COR-L47 (cell line): ENCODE results near the gene TP53INP2.
"Not testable (repeated sequence)": the region's sequence is repeated elsewhere in the genome, so short reads cannot be mapped to it uniquely, and the experiment has no call there.

Experiments
- DNase-seq: peaks from one replicate; lab custom pipeline; 2025; lab: John Stamatoyannopoulos, UW

Gene TP53INP2

DNA sequence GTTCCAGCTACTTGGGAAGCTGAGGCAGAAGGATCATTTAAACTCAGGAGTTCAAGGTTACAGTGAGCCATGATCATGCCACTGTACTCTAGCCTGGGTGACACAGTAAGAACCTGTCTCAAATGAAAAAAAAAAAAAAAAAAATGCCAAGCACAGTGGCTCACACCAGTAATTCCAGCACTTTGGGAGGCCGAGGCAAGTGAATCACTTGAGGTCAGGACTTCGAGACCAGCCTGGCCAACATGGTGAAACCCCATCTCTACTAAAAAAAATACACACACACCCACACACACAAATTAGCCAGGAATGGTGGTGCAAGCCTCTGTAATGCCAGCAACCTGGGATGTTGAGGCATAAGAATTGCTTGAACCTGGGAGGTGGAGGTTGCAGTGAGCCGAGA, 18.4 kb downstream of the TP53INP2 start:
- DNase-seq, result not testable (repeated sequence)

DNA sequence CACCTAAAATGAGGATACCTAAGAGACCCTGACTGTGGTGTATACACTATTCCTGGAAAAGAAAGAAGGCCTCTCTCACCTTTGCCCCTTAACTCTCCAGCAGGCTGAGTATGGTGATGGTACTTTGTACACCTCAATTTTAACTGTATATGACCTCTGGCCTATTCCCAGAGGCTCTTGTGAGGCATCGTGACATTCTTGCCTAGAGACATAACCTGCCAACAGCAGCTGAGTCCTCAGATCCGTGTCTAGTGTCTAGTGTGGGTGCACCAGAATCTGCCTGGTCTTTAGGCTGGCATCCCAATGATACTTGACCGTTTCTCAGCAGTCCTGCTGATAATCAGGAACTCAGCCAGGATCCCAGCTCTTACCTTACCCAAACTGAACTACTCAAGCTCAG, 20.0 kb downstream of the TP53INP2 start:
- DNase-seq, result no peak

DNA sequence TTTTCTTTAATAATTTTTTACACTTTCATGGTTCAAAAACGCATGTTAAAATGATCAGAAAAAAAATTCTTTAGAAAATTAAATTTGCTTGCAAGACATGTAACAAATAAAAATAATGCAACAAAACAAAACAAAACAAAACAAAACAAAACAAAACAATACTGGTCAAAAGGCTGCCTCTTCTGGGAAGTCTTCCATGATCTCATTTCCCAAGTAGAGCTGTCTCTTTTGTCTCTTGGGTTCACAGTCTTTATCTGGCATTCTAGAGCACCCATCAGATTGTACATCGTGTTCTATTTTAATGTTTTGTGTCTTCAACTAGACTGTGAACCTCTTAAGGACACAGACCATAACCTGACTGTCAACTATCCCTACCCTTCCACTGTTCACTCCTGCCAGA, 25.3 kb downstream of the TP53INP2 start:
- DNase-seq, result no peak

GRCh38 chr20:34732523-34732922, 28.4 kb downstream of the TP53INP2 start:
- DNase-seq, result no peak

DNA sequence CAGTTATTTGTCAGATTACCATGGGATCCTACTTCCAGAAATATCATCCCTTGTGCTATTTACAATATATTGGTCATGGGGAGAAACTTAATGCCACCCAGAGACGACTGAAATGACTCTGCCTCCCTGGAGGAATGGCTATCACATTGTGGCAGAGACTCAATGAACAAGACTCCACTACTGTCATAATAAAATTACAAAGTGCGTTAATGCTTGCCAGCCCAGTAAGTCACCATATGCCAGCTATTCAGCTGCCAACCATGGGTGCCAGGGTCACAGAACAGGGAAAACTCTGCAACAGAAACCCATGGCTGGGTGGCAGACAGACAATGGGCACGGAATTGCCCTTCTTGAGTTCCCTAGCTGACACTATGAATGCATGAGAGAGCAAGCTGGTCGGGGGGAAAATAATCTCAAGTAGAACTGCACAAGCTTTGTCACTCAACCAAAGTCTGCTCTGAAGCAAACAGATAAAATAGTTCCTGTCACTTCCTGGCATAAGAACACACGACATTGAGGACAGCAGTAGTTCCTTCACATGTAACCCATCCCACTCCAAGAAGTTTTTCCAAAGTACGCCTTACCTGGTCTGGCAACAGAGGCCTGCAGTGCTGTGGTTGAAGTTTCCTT, 32.1 kb downstream of the TP53INP2 start:
- no peak for DNase-seq

GRCh38 chr20:34743039-34743438, 38.9 kb downstream of the TP53INP2 start:
- no peak for DNase-seq

DNA sequence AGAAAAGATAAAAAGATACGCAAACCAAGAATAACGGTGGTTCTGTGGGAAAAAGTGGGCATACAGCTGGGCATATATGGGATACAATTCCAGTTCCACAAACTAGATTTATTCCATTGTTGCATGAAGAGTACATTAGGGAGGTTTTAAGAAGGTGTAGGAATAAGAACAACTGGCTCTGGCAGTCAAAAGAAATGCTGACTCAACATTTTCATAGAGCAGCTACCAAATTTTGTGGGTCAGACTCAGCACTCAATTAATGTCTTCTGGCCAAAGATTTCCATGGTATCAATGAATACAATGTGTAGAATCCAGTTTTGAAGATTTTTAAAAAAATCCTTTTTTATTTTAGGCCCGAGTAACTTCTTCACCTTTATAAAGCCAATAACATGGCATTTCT, 40.2 kb downstream of the TP53INP2 start:
- DNase-seq, result no peak

GRCh38 chr20:34744847-34745246, 40.7 kb downstream of the TP53INP2 start:
- DNase-seq, result no peak

- DNase-seq, result no peak
Observed at GRCh38 chr20:34746674-34747073, 42.5 kb downstream of the TP53INP2 start.

GRCh38 chr20:34747479-34747878, 43.3 kb downstream of the TP53INP2 start:
- no peak for DNase-seq

GRCh38 chr20:34748709-34749108, 44.6 kb downstream of the TP53INP2 start:
- no peak for DNase-seq

GRCh38 chr20:34750484-34750883, 46.3 kb downstream of the TP53INP2 start:
- no peak for DNase-seq

GRCh38 chr20:34751453-34751852, 47.3 kb downstream of the TP53INP2 start:
- no peak for DNase-seq

DNA sequence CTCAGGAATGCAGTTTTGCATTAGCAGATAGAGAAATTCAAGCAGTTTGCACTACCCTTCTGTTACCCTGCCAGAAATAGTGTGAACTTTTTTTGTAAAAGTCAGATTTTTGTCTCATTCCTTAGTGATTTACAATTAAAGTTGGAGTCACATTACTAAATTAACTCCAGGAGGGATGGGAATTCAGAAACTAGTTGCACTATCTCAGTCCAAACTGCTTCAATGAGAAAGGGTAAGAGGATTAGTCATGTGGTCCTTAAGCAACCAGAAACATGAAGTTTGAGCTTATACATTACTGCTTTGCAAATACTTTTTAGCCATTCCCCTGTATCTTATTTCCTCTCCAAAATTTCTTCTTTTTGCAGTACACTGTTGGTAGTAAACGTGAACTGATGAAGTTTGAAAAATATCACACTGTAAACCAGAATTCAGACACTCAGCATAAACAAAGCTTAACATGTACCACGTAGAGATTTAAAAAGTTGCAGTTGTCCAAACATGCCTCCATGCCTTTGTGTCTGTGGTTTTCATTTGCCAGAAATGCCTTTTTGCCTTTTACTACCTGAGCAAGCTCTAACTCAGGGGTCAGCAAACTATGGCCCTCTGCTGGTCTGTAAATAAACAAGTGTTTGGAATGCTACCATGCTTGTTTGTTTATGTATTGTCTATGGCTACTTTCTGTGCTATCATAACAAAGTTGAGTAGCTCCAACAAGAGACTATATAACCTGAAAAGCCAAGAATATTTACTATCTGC, 49.7 kb downstream of the TP53INP2 start:
- no peak for DNase-seq

GRCh38 chr20:34754611-34755010, 50.5 kb downstream of the TP53INP2 start:
- DNase-seq, result no peak

DNA sequence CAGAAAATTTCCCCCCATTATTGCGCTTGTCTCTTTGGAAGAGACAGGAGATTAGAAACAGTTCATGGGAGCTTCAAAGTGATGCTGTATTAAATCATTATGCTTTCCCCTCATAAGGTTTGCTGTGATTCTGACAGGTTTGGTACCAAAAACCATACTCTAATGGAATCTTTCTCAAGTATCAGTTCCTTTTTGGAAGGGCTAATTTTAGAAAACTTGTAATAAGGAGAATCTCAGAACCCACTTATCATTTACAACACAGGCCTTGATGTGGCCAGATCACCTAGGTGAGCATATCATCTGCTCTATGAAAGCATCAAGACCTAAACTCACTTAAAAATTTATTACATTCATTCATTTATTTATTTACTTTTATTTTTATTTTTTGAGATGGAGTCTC, 51.2 kb downstream of the TP53INP2 start:
- no peak for DNase-seq

DNA sequence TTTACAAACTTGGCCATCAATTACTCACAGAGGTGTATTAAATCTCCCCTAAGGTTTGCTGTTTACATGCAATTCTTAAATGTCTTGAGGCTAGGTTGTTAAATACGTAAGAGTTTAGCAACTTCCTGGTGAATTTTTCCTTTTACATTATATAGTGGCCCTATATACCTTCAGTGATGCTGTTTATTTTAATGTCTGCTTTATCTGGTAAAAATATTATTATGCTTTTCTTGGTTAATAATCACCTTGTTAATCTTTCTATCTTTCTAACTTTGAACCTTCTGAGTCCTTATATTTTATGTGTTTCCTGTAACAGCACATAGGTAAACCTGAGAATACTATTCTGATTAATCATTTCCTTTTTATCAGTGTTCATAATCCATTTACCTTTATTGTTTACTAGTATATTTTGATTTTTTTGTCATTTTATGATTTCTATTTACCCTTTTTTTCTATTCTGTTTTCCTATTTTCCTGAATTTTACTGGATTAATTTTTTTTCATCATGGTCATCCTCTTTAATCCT, 57.9 kb downstream of the TP53INP2 start:
- DNase-seq, result no peak
